Measurements from ENCODE around the gene SNAP47.

SNAP47 gene

DNA sequence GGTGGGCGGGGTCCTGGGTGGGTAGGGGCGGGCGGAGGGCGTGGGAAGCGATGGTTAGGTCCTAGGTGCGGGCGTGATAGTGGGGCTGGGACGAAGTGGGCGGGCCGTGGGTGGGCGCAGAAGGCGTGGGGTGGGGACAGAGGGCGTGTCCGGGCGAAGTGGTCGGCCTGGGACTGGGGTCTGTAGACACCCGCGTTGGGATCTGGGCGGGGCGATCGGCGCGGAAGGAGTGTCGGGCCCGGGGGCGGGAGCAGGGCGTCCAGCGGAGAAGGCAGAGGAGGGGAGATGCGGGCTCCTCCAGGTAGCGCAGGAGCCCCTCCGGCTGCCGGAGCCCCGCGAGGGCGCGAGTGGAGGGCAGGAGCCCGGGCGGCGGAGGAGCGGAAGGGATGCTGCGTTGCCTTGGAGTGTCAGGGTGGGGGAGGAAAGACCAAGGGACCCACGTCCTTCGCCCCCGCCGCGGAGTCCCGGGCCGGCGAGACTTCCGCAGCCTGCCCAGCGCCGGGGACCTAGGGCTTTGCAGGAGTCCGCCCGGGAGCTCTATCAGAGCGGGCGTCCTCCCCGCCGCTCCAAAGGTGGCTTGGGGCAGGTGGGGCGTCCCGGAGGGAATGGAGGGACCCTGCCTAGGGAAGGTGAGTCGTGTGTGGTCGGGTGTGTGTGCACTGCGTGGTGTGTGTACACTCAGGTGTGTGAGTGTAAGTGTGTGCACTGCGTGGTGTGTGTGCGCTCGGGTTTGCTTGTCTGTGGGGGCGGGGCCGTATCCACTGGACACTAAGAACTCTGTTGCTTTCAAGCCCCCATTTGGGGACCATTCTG, 53.2 kb downstream of the SNAP47 start:
- peaks cover 32% of the 10 kb centered on the region for H4K20me1 ChIP-seq
- peak overlapping the region; percentile 67 for H3K9ac ChIP-seq
- H3K4me1 ChIP-seq: peaks cover 19% of the 10 kb centered on the region
- no peak overlapping the region for H3K27ac ChIP-seq
- no peak for TF ChIP-seq Cebpa-rat (IDR thresholded peaks at IDR 0.05)
- H3K4me3 ChIP-seq: peak overlapping the region; percentile 79
- H3K4me2 ChIP-seq: peak overlapping the region; percentile 99
- H3K27me3 ChIP-seq: peaks cover 19% of the 10 kb centered on the region
- no peaks in the 10 kb centered on the region for H3K9me3 ChIP-seq
- H3K36me3 ChIP-seq: no peaks in the 10 kb centered on the region

DNA sequence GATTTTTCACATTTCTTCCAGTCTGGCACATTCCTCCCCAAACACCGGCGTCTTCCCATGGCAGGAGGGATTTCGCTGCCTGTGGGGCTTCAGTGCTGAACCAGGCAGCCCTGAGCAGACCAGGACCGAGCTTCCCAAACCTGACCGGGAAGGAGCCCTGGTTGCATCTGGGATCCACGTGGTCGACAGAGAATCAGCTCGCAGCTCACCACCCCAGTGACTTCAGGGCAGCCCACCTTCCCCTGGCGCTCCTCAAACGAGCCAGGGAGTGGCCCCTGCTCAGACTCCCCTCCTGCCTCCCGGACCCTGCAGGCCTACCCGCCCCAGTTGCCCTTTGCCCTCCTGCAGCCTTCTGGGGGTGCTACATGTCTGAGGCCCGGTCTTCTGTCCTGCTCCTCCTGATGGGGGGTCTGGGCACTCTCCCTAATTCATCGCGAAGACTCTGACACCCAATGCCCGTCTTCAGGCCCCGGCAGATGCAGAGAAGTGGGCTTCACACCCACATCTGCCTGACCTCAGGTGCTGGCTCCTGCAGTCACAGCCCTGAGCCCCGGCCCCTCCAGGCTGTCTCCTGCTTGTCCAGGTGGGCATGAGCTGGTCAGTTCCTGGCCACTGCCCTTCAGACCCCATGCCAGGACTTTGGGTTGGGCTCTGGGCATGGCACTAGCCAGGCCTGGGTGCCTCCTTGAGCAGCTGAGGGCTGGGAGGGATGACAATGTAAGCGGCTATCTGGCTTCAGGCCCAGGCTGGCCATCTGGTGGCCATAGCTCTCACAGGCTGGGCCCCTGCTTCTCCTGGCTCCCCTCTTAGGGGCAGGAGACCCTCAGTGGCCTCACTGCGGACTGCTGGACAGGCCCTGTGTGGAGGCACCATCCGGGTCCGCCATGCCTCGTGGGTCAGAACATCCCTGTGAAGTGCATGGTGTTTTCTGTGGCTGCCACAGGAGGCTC, 54.1 kb downstream of the SNAP47 start:
- H3K27ac ChIP-seq: no peak overlapping the region
- H3K4me2 ChIP-seq: peak overlapping the region; percentile 99
- peak overlapping the region; percentile 79 for H3K4me3 ChIP-seq
- TF ChIP-seq Cebpa-rat (IDR thresholded peaks at IDR 0.05): no peak
- H3K9me3 ChIP-seq: no peaks in the 10 kb centered on the region
- no peak overlapping the region; the same call in 1 of the 2 replicates for H3K9ac ChIP-seq
- no peaks in the 10 kb centered on the region for H3K36me3 ChIP-seq
- H3K27me3 ChIP-seq: peaks cover 19% of the 10 kb centered on the region
- H3K4me1 ChIP-seq: peaks cover 19% of the 10 kb centered on the region
- peaks cover 32% of the 10 kb centered on the region for H4K20me1 ChIP-seq

DNA sequence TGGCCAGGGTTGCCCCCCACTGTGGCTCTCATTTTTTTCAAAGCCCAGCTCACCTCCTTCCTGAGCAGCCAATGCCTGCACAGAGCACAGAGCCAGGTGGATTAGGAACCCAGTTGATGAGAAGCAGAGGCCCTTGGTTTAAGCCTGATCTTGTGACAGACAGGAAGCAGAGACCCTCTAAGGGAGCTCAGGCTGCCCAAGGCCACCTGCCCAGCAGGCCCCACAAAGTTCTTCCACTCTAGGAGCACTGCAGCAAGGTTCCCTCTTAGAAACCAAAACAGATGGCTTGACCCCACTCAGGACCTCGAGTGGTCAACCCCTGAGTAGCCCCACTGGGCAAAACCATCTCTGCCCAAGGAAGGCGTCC, 54.8 kb downstream of the SNAP47 start:
- Histone ChIP-seq H3K4me1 (peaks cover 19% of the 10 kb centered on the region), H3K9ac (no peak overlapping the region), H3K4me2 (no peak overlapping the region), H3K27ac (no peak overlapping the region), H3K4me3 (no peak overlapping the region), H4K20me1 (peaks cover 32% of the 10 kb centered on the region), H3K36me3 (no peaks in the 10 kb centered on the region), H3K9me3 (no peaks in the 10 kb centered on the region), H3K27me3 (peaks cover 19% of the 10 kb centered on the region)
- TF ChIP-seq Cebpa-rat (IDR thresholded peaks at IDR 0.05): no peak

DNA sequence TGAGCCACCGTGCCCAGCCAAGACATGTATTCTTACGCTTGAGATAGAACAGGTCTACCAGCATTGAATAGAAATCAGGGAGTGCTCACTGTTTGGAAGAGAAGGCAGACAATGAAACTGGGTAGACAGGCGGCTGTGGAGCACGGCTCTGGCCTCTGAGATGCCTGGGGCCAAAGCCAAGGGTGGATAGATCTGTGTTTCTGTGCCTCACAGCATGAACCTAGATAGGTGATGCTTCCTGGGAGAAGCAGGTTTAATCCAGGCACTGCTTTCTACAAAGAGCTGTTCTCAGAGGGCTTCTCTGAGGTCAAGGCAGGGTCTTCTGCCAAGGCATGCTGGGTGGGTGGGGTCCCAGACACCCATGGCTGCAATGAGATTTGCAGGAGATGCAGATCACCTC, 55.6 kb downstream of the SNAP47 start:
- Histone ChIP-seq H3K4me3 (no peak overlapping the region), H3K4me2 (no peak overlapping the region), H3K4me1 (peaks cover 19% of the 10 kb centered on the region), H4K20me1 (peaks cover 24% of the 10 kb centered on the region), H3K9ac (no peak overlapping the region), H3K36me3 (no peaks in the 10 kb centered on the region), H3K27me3 (peaks cover 19% of the 10 kb centered on the region), H3K27ac (no peak overlapping the region), H3K9me3 (no peaks in the 10 kb centered on the region)
- no peak for TF ChIP-seq Cebpa-rat (IDR thresholded peaks at IDR 0.05)

DNA sequence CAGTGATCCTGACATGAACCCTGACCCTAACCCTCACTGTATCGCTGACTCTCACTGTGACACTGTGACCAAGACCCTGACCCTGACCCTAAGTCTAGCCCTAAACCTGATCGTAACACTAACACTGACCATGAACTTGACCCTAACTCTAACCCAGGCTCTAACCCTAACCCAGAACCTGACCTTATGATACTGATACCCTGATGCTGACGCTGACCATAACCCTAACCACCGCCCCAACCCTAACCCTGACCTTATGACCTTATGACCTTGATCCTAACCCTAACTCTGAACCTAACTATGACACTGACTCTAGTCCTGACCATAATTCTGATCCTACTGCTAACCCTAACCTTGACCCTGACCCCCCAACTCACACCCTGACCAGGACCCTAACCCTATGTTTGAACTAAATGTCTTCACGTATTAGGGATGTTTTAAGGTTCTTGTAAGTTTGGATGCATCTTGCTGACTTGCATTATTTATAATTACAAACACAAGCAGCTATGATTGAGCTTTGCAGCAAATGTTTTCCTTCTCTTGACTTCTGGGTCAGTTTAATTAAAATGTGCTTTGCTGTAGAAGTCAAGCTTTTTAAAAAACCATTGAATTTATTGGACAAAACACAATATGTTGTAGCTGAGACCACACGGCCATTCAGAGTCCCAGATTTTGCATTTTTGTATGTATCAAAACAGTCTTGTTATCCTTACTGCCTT, 56.3 kb downstream of the SNAP47 start:
- Histone ChIP-seq H3K4me2 (no peak overlapping the region), H3K9ac (no peak overlapping the region), H3K9me3 (no peaks in the 10 kb centered on the region), H4K20me1 (peaks cover 17% of the 10 kb centered on the region), H3K4me1 (peaks cover 19% of the 10 kb centered on the region), H3K4me3 (no peak overlapping the region), H3K36me3 (no peaks in the 10 kb centered on the region), H3K27ac (no peak overlapping the region), H3K27me3 (peaks cover 13% of the 10 kb centered on the region)
- no peak for TF ChIP-seq Cebpa-rat (IDR thresholded peaks at IDR 0.05)

DNA sequence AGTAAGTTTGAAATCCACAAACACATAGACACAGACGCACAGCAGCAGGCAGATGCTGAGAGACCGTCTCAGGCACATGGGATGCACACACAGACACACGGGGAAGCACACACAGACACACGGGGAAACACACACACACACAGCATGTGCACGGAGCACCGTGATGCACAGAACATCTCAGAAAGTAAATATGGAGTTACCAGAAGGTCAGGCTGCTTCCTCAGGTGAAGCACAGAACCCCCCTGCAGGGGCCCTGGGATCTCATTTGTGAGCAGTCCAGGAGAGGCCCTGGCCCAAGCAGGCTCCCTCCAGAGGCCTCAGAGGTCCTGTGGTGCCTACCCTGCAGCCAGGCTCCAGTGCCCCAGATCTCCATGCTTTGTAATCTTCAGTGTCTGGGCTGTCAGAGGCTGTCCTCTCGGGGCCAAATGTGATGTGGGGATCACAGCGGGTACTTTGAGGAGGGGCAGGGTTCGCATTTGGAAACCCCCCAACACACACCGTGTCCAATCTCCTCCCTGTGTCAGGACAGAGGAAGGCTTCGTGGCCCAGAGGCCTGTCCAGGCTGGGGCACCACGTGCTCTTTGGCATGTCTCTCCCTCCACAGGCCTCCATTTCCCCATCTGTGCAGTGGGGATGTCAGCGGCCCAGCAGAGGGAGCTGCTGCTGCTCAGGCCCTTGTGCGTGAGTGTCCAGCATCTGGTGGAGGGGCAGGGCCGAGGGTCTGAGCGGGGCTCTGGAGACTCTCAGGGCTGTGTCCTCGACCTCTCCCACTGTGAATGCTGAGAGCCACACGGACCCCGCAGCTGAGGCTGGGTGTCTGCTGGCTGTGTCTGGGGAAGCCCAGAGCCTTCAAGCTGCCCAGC, 57.2 kb downstream of the SNAP47 start:
- Histone ChIP-seq H3K27ac (no peak overlapping the region), H3K4me2 (no peak overlapping the region), H4K20me1 (peaks cover 8% of the 10 kb centered on the region), H3K27me3 (peaks cover 4% of the 10 kb centered on the region), H3K9me3 (no peaks in the 10 kb centered on the region), H3K9ac (no peak overlapping the region), H3K4me3 (no peak overlapping the region), H3K4me1 (peaks cover 11% of the 10 kb centered on the region), H3K36me3 (no peaks in the 10 kb centered on the region)
- TF ChIP-seq Cebpa-rat (IDR thresholded peaks at IDR 0.05): no peak

DNA sequence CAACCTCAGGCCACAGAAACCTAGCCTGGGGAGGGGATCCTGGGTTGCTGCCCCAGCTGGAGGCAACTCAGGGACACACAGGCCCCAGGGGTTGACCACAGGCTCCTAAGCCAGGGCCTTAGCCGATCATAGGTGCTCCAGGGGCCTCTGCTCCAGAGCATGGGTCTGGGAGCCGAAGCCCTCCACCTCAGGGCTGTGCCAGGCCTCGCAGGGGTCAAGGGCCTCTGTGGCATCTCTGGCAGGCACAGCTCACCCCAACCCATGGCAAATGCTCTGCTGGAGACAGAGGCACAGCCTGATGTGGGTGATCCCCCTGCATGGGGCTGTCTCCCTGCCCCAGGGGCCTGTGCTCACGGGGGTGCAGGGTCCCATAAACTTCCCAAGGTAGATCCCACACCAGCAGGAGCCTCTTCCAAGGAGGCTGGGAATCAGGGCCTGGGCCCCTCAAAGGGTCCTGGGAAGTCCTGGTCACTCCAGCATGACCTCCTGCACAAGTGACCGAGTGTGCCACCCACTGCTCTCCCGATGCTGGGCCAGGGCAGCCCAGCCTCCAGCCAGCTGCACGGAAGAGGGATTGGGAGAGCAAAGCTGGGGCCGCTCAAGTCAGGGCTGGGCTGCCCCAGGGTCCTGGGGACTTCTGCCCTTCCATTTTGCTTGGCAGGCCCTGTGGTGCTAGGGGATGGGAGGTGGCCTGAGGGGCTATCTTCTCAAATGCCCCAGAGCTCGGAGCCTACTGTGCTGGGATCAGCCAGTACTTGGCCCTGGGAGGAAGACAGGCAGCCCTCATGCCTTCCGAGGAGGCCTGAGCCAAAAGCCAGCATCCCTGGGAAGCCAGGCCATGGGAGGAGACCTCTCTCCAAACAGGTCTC, 58.1 kb downstream of the SNAP47 start:
- 0 out of 2 replicates have a peak, but pooled peaks cover 5% of the 10 kb centered on the region for H4K20me1 ChIP-seq
- H3K27ac ChIP-seq: no peak overlapping the region
- no peak overlapping the region for H3K4me2 ChIP-seq
- H3K9ac ChIP-seq: no peak overlapping the region
- H3K4me1 ChIP-seq: peaks cover 8% of the 10 kb centered on the region
- H3K27me3 ChIP-seq: no peaks in the 10 kb centered on the region
- no peaks in the 10 kb centered on the region for H3K9me3 ChIP-seq
- no peak for TF ChIP-seq Cebpa-rat (IDR thresholded peaks at IDR 0.05)
- H3K4me3 ChIP-seq: no peak overlapping the region
- no peaks in the 10 kb centered on the region for H3K36me3 ChIP-seq

Measured in BLaER1 (cell line).